Measurements from ENCODE around the gene ART1. TPM values are rescaled to one million over a fixed set of nuclear protein-coding genes. Genes with fewer than 3 reads are reported as not detected.

Gene ART1
- total and polyA plus RNA-seq, 2 of the 4 experiments (the other 2 are of a cell fraction), result not detected

DNA sequence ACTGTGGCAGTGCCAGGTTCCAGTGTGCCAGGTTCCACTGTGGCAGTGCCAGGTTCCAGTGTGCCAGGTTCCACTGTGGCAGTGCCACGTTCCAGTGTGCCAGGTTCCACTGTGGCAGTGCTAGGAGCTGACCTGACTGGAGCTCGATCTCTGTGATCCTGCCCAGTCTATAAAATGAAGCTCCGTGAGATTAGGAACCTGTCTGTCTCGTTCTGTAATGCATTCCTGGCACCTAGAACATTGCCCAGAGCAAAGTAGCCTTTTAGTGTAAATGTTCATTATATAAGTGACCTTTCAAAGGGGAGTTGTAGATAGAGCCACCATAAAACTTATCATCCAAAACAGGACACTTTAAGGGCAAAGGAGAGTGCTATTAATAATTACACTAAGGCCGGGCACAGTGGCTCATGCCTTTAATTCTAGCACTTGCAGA, 39.1 kb upstream of the ART1 start:
- Histone ChIP-seq H4K5ac (ENCODE audit: low read depth, low read length) (no peak overlapping the region), H3K14ac (replicated peaks; ENCODE audit: low read depth, low read length) (no peak overlapping the region), H2BK15ac (ENCODE audit: low read depth, low read length) (no peak overlapping the region), H3K4ac (ENCODE audit: low read depth, low read length) (no peak overlapping the region), H3K18ac (ENCODE audit: low read depth, low read length) (no peak overlapping the region), H3K9me3 (ENCODE audit: control insufficient read depth, insufficient read depth, low read length) (no peaks in the 10 kb centered on the region), H4K91ac (ENCODE audit: insufficient read depth, low read depth, low read length) (no peak overlapping the region), H3K4me3 (ENCODE audit: insufficient read depth, low read depth, low read length) (no peak overlapping the region), H4K20me1 (ENCODE audit: insufficient read depth, low read length) (no peaks in the 10 kb centered on the region), H3K79me1 (ENCODE audit: low read depth in 1 of 2, low read length in 2 of 2) (no peaks in the 10 kb centered on the region), H2AFZ (replicated peaks; ENCODE audit: low read length, poor library complexity) (no peak overlapping the region), H3K9ac (ENCODE audit: low read depth, low read length) (no peak overlapping the region), H3K56ac (ENCODE audit: extremely low read depth, insufficient read depth, low read length) (no peak overlapping the region), H3K36me3 (ENCODE audit: control insufficient read depth, insufficient read depth, low read length) (no peaks in the 10 kb centered on the region), H4K8ac (ENCODE audit: low read depth in 2 of 2, low read length in 2 of 2) (no peak overlapping the region), H2AK5ac (ENCODE audit: low read depth, low read length) (no peak overlapping the region), H2BK20ac (ENCODE audit: low read depth, low read length) (no peak overlapping the region), H3K4me2 (ENCODE audit: low read depth, low read length) (no peak overlapping the region), H3K27ac (ENCODE audit: insufficient read depth, low read length) (no peak overlapping the region), H2AK9ac (replicated peaks; ENCODE audit: low read depth, low read length, poor library complexity) (no peak overlapping the region), H3K27me3 (ENCODE audit: control insufficient read depth, insufficient read depth, low read length) (peaks cover 11% of the 10 kb centered on the region), H2BK5ac (ENCODE audit: low read depth, low read length, poor library complexity, severe bottlenecking) (no peak overlapping the region), H3K9me1 (ENCODE audit: insufficient read depth, low read length) (no peaks in the 10 kb centered on the region), H3K23ac (ENCODE audit: low read depth, low read length) (no peak overlapping the region), H2BK120ac (ENCODE audit: low read depth, low read length) (no peak overlapping the region), H3K4me1 (ENCODE audit: control insufficient read depth, insufficient read depth, low read length) (no peaks in the 10 kb centered on the region)
- dilution Hi-C loops (cut with HindIII; ENCODE audit: low sequenced_read_pairs, unreplicated experiment) (no loop called here), intact Hi-C loops (cut with micrococcal nuclease) (no loop called here), in situ Hi-C loops (cut with MboI; ENCODE audit: low sequenced_read_pairs) (no loop called here)
- WGBS, 2 experiments (ENCODE audit: extremely low coverage in 2 of 2, insufficient read length in 1 of 2), result 39% methylated on average over 2 of the region's 5 CpGs; no CpG with 5 or more reads in 1 of the 2 experiments
- no peak for DNase-seq
- POLR2A ChIA-PET (ENCODE audit: unreplicated experiment), result no interaction called here
- no TSS peak for BruUV-seq (replicated peaks)
- TF ChIP-seq RAD21 (IDR thresholded peaks at IDR 0.05; ENCODE audit: low read length) (no peak), RFX5 (IDR thresholded peaks at IDR 0.05; ENCODE audit: low read depth, low read length) (no peak), SMC3 (IDR thresholded peaks at IDR 0.05; ENCODE audit: low read depth, low read length) (no peak), CEBPB (IDR thresholded peaks at IDR 0.05; ENCODE audit: low read depth, low read length) (no peak), MAFK (IDR thresholded peaks at IDR 0.05; ENCODE audit: low read depth, low read length) (no peak), FOS (IDR thresholded peaks at IDR 0.05; ENCODE audit: low read depth, low read length) (no peak), MAZ (IDR thresholded peaks at IDR 0.05; ENCODE audit: borderline replicate concordance, low read depth, low read length) (no peak), CHD1 (IDR thresholded peaks at IDR 0.05; ENCODE audit: low read depth, low read length) (no peak), POLR2A (IDR thresholded peaks at IDR 0.05; ENCODE audit: low read depth, low read length) (no peak)
- TF ChIP-seq, protein P1, sequence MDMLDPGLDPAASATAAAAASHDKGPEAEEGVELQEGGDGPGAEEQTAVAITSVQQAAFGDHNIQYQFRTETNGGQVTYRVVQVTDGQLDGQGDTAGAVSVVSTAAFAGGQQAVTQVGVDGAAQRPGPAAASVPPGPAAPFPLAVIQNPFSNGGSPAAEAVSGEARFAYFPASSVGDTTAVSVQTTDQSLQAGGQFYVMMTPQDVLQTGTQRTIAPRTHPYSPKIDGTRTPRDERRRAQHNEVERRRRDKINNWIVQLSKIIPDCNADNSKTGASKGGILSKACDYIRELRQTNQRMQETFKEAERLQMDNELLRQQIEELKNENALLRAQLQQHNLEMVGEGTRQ (IDR thresholded peaks at IDR 0.05; ENCODE audit: low read depth, low read length), result no peak
- TF ChIP-seq, protein P2, sequence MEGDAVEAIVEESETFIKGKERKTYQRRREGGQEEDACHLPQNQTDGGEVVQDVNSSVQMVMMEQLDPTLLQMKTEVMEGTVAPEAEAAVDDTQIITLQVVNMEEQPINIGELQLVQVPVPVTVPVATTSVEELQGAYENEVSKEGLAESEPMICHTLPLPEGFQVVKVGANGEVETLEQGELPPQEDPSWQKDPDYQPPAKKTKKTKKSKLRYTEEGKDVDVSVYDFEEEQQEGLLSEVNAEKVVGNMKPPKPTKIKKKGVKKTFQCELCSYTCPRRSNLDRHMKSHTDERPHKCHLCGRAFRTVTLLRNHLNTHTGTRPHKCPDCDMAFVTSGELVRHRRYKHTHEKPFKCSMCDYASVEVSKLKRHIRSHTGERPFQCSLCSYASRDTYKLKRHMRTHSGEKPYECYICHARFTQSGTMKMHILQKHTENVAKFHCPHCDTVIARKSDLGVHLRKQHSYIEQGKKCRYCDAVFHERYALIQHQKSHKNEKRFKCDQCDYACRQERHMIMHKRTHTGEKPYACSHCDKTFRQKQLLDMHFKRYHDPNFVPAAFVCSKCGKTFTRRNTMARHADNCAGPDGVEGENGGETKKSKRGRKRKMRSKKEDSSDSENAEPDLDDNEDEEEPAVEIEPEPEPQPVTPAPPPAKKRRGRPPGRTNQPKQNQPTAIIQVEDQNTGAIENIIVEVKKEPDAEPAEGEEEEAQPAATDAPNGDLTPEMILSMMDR (conservative IDR thresholded peaks at IDR 0.05; ENCODE audit: low read depth, low read length), result no peak
- ATAC-seq (ENCODE audit: low read depth), result no peak
- CTCF ChIA-PET, result no interaction called here

Data from IMR-90 (cell line).